GM12878 (cell line): ENCODE measurements around the gene CCDC85B.

Experiments
- HCFC1 ChIP-seq: fragments of 150-350 bp; IDR thresholded peaks from 2 replicates; pipeline ENCODE4 v1.6.1; 2014; ENCODE audit warnings: low read length
- MYC ChIP-seq: IDR thresholded peaks from 2 replicates; pipeline ENCODE4 v1.6.1; 2011; ENCODE audit warnings: mild to moderate bottlenecking, low read length, moderate library complexity, inconsistent platforms; ENCODE audit not compliant: insufficient read depth, insufficient replicate concordance, insufficient read length, severe bottlenecking
- RCOR1 ChIP-seq: conservative IDR thresholded peaks from 2 replicates; pipeline ENCODE4 v1.6.1; 2012; ENCODE audit warnings: low read depth, low read length, improper control_type of control experiment
- STAT3 ChIP-seq: IDR thresholded peaks from 2 replicates; pipeline ENCODE4 v1.6.1; 2011; ENCODE audit warnings: low read depth, low read length, improper control_type of control experiment
- TF ChIP-seq, protein P1 (sequence below), 3 experiments: IDR thresholded peaks in 2 of 3; conservative IDR thresholded peaks in 1 of 3; 2 replicates each; pipeline ENCODE4 v1.5.1; 2011; ENCODE audit warnings: low read depth in 3 of 3, low read length in 3 of 3, mild to moderate bottlenecking in 3 of 3, control low read depth in 2 of 3, moderate library complexity in 2 of 3, inconsistent platforms in 1 of 3, mixed read lengths in 1 of 3; ENCODE audit not compliant: control insufficient read depth in 2 of 3, insufficient read depth in 1 of 3; ENCODE audit errors: extremely low read depth in 1 of 3

DNA sequence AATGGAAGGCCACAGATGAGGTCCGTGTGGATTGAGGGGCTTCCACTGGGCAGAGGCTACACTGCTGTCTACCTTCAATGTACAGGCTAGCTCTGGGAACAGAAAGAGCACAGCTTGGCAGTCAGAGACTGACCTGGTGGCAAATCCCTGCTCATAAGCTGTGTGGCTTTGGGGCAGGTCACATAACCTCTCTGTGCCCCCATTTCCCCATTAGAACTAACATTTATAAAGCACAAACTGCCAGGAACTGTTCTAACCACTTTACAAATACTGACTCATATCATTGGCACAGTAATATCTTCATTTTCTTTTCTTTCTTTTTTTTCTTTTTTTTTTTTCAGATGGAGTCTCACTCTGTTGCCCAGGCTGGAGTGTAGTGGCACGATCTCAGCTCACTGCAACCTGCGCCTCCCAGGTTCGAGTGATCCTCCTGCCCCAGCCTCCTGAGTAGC lies 6.6 kb downstream of the CCDC85B start:
- no peak for TF ChIP-seq RCOR1
- no peak for TF ChIP-seq STAT3
- TF ChIP-seq, protein P1, sequence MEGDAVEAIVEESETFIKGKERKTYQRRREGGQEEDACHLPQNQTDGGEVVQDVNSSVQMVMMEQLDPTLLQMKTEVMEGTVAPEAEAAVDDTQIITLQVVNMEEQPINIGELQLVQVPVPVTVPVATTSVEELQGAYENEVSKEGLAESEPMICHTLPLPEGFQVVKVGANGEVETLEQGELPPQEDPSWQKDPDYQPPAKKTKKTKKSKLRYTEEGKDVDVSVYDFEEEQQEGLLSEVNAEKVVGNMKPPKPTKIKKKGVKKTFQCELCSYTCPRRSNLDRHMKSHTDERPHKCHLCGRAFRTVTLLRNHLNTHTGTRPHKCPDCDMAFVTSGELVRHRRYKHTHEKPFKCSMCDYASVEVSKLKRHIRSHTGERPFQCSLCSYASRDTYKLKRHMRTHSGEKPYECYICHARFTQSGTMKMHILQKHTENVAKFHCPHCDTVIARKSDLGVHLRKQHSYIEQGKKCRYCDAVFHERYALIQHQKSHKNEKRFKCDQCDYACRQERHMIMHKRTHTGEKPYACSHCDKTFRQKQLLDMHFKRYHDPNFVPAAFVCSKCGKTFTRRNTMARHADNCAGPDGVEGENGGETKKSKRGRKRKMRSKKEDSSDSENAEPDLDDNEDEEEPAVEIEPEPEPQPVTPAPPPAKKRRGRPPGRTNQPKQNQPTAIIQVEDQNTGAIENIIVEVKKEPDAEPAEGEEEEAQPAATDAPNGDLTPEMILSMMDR (IDR thresholded peaks at IDR 0.05 in 2 of 3, conservative IDR thresholded peaks at IDR 0.05 in 1 of 3; ENCODE audit: control insufficient read depth in 2 of 3, extremely low read depth in 1 of 3, insufficient read depth in 1 of 3, low read depth in 3 of 3, low read length in 3 of 3): no peak
- no peak for TF ChIP-seq MYC
- no peak for TF ChIP-seq HCFC1
